Activated CD8-positive, alpha-beta memory T cell treated with anti-CD3 and anti-CD28 coated beads, Interleukin-2, amount 10 ng/mL, durations not matched to agents 7 days and 5 days (primary cell): ENCODE results near the gene SLC12A3. TPM values are rescaled to one million over a fixed set of nuclear protein-coding genes. Genes with fewer than 3 reads are reported as not detected.

ENCODE experiments used
- ATAC-seq: fragments of 150-1000 bp; cut with Tn5 transposase; one replicate; pipeline ENCODE4 v1.10.0; 2021; ENCODE audit warnings: moderate library complexity
- CTCF ChIA-PET: fragments of 350-600 bp; sonication (Branson Sonifier 250); formaldehyde crosslinking; loops from one replicate; lab custom pipeline; 2021; ENCODE audit warnings: antibody characterized with exemption; lab: Charles Lee
- DNase-seq: peaks from one replicate; pipeline ENCODE4 v3.0.0-alpha.2; 2020
- H3K27ac Mint-ChIP-seq: one replicate; pipeline ENCODE4 v1.8.0; 2021; ENCODE audit warnings: mild to moderate bottlenecking, mixed read lengths
- H3K27me3 Mint-ChIP-seq: one replicate; pipeline ENCODE4 v1.8.0; 2021; ENCODE audit warnings: mixed read lengths
- H3K36me3 Mint-ChIP-seq: one replicate; pipeline ENCODE4 v1.8.0; 2021; ENCODE audit warnings: mild to moderate bottlenecking, mixed read lengths
- H3K4me1 Mint-ChIP-seq: one replicate; pipeline ENCODE4 v1.8.0; 2021; ENCODE audit warnings: mixed read lengths
- H3K4me3 Mint-ChIP-seq: one replicate; pipeline ENCODE4 v1.8.0; 2021; ENCODE audit warnings: mild to moderate bottlenecking, moderate library complexity, mixed read lengths
- H3K9me3 Mint-ChIP-seq: one replicate; pipeline ENCODE4 v1.8.0; 2022; ENCODE audit warnings: low read depth, mixed read lengths
- total RNA-seq, 2 experiments: library from RNA; stranded (reverse); gene quantifications; one replicate each; pipeline ENCODE4 v1.2.3, GENCODE V29; 2021

The SLC12A3 gene
- total RNA-seq, 2 experiments from 2014 or later, result not detected

- H3K4me1 Mint-ChIP-seq, result peaks cover 27% of the 10 kb centered on the region
- no peaks in the 10 kb centered on the region for H3K36me3 Mint-ChIP-seq
- DNase-seq, result no peak
- ATAC-seq, result no peak
- CTCF ChIA-PET, result interaction anchor here (1.0 kb wide), 1 partner anchor 15 kb away, joined by 3 read pairs; no protein-coding TSS in a partner anchor
- H3K27me3 Mint-ChIP-seq, result peaks cover 24% of the 10 kb centered on the region
- H3K4me3 Mint-ChIP-seq, result no peak overlapping the region
- H3K27ac Mint-ChIP-seq, result no peak overlapping the region
- H3K9me3 Mint-ChIP-seq, result no peaks in the 10 kb centered on the region
Observed at GRCh38 chr16:56911771-56912571, 47.0 kb downstream of the SLC12A3 start.

GRCh38 chr16:56912746-56913708 is 48.0 kb downstream of the SLC12A3 start:
- no peak overlapping the region for H3K27ac Mint-ChIP-seq
- no peaks in the 10 kb centered on the region for H3K9me3 Mint-ChIP-seq
- CTCF ChIA-PET, result interaction anchor here (1.0 kb wide), 1 partner anchor 14 kb away, joined by 3 read pairs; no protein-coding TSS in a partner anchor
- H3K36me3 Mint-ChIP-seq, result peaks cover 3% of the 10 kb centered on the region
- peaks cover 36% of the 10 kb centered on the region for H3K4me1 Mint-ChIP-seq
- no peak for DNase-seq
- H3K27me3 Mint-ChIP-seq, result peaks cover 17% of the 10 kb centered on the region
- no peak overlapping the region for H3K4me3 Mint-ChIP-seq
- ATAC-seq, result no peak

DNA sequence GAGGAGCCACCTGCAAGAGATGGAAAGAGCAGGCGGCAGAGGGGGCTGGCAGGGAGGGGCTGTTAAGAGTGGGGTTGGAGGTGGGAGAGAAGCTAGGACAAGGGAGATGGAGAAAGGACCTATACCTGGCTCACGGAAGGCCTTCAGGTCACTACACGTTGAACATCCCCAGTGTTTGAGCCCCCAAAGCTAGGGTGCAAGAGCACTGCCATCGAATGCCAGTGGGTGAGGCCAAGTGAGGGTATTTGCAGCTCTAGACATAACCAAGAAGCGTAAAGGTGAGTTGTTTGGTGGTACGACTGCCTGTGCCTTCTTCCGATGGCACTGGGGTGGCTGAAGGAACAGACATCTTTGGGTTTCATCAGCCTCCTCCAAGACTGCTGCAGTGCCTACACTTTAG is 49.9 kb downstream of the SLC12A3 start:
- no peaks in the 10 kb centered on the region for H3K9me3 Mint-ChIP-seq
- CTCF ChIA-PET, result interaction anchor here (0.9 kb wide), 1 partner anchor 401 kb away, joined by 3 read pairs; no protein-coding TSS in a partner anchor
- peaks cover 3% of the 10 kb centered on the region for H3K36me3 Mint-ChIP-seq
- ATAC-seq, result no peak
- H3K4me3 Mint-ChIP-seq, result no peak overlapping the region
- H3K27ac Mint-ChIP-seq, result no peak overlapping the region
- H3K27me3 Mint-ChIP-seq, result peaks cover 19% of the 10 kb centered on the region
- DNase-seq, result no peak
- H3K4me1 Mint-ChIP-seq, result peaks cover 41% of the 10 kb centered on the region

DNA sequence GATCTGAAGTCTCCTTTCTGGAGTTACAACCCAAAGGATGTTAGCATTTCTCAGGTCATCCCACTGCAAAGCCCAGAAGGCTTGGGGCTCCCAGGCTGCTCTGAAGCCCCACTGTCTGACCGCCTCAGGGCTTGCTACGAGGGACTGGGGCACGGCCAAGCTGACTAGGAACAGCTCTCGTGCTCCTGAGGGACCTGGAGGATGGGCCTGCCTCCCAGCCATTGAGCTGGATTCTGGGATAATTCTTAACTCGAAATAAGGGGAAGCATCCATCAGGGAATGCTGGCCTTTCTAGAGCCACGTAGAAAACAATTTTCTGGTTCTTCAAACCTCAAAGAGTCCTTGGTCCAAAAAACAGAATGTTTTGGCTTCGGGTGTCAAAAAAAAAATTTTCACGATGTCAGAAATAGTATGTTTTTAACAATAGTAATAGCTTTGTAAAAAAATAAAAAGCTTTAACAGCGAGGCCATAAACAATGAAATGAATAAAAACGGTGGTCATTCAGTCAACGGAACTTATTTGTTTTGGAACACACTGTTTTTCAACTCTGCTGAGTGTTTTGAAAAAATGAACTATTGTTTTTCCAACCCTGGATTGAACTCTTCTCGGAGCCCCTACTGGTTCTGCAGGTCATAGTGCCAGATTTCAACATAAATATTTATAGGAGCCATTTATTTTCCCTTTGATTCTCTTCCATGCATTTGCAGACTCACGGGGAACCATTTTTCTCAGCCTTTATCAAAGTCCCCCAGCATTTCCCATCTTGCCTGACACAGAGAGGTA is 50.5 kb downstream of the SLC12A3 start:
- Mint-ChIP-seq H3K27ac (no peak overlapping the region), H3K27me3 (peaks cover 19% of the 10 kb centered on the region), H3K9me3 (no peaks in the 10 kb centered on the region), H3K36me3 (peaks cover 3% of the 10 kb centered on the region), H3K4me3 (no peak overlapping the region), H3K4me1 (peaks cover 40% of the 10 kb centered on the region)
- CTCF ChIA-PET, result no interaction called here
- ATAC-seq (no peak), DNase-seq (no peak)

DNA sequence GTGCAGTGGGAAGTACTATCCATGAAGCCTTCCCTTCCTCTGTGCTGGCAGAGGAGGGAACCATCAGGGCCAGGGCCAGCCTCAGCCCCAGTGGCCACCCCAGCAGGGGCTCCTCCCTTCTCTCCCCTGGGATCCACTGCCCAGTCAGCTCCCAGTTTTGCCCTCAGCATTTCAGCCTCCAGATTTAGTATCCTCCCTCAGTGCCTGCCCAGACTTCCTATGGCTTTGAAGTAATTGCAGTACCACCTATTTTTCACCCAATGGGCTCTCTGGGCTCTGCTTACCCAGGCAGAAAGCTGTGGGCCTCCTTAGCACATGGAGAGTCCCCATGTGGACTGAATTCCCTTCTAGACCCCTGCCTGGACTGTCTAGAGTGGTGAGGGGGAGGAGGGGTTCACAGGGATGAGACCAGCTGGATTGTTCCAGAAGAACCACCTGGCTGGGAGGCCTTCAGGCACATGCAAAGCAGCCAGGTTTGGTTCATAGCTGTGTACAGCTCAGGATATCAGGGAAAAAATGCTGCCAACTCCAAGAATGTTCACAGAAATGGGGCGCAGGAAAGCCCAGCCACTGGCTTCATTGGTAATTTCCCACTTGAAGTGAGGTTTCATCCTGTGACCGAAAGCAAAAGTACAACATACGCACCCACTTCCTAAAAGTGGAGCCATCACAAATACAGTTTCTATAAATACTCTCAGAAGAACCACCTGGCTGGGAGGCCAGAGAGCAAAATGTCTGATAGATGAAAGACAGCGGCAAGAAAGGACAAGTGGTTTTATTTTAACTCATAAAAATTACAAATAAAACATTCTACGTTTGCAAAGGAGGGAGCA is 51.8 kb downstream of the SLC12A3 start:
- CTCF ChIA-PET, result interaction anchor here (0.9 to 1.3 kb wide), 3 partner anchors 13 to 124 kb away, joined by 3 to 5 read pairs (median 3); no protein-coding TSS in a partner anchor
- Mint-ChIP-seq H3K27me3 (peaks cover 19% of the 10 kb centered on the region), H3K9me3 (no peaks in the 10 kb centered on the region), H3K36me3 (peaks cover 3% of the 10 kb centered on the region), H3K27ac (peak overlapping the region; percentile 87), H3K4me1 (peaks cover 27% of the 10 kb centered on the region), H3K4me3 (peak overlapping the region; percentile 19)
- DNase-seq (peak; percentile 59), ATAC-seq (peak; percentile 90)

DNA sequence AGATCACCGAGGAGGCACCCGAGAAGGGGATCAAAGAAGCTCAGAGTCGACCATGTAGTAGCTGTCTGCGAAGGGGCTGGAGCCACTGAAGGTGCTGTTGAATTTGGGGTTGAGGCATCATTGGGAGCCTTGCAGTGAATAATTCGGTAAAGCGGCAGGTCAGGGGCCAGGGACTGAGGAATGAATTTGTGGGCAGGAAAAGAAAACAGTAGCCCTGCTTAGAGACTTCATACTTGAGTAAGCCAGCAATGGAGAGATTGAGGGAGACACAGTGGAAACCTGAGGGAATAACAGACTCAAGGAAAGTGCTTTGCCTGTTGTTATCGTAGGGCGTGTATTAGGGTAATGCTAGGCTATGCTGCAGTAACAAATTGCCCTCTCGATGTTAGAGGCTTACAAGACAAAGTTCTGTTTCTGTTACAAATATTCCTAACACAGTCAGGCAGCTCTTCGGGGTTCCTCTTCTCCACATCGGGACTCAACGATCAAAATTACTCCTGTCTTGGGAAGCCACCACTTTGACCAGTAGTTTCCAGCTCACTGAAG is 53.5 kb downstream of the SLC12A3 start:
- peaks cover 3% of the 10 kb centered on the region for H3K36me3 Mint-ChIP-seq
- H3K27ac Mint-ChIP-seq, result no peak overlapping the region
- H3K4me1 Mint-ChIP-seq, result peaks cover 25% of the 10 kb centered on the region
- H3K4me3 Mint-ChIP-seq, result no peak overlapping the region
- CTCF ChIA-PET, result interaction anchor here (0.5 to 2.2 kb wide), 5 partner anchors 13 to 671 kb away, joined by 3 to 5 read pairs (median 3); no protein-coding TSS in a partner anchor
- H3K27me3 Mint-ChIP-seq, result peaks cover 14% of the 10 kb centered on the region
- H3K9me3 Mint-ChIP-seq, result no peaks in the 10 kb centered on the region
- no peak for DNase-seq
- ATAC-seq, result no peak

GRCh38 chr16:56919099-56919800 is 54.2 kb downstream of the SLC12A3 start:
- Mint-ChIP-seq H3K4me3 (no peak overlapping the region), H3K27ac (no peak overlapping the region), H3K27me3 (peaks cover 10% of the 10 kb centered on the region), H3K36me3 (peaks cover 3% of the 10 kb centered on the region), H3K4me1 (peaks cover 25% of the 10 kb centered on the region), H3K9me3 (no peaks in the 10 kb centered on the region)
- DNase-seq, result no peak
- no peak for ATAC-seq
- CTCF ChIA-PET, result interaction anchor here (0.5 to 2.2 kb wide), 2 partner anchors 12 to 670 kb away, joined by 3 to 5 read pairs; no protein-coding TSS in a partner anchor

- ATAC-seq, result no peak
- H3K36me3 Mint-ChIP-seq, result peaks cover 3% of the 10 kb centered on the region
- DNase-seq, result no peak
- H3K4me3 Mint-ChIP-seq, result no peak overlapping the region
- H3K27me3 Mint-ChIP-seq, result peaks cover 6% of the 10 kb centered on the region
- no peaks in the 10 kb centered on the region for H3K9me3 Mint-ChIP-seq
- H3K27ac Mint-ChIP-seq, result no peak overlapping the region
- peaks cover 19% of the 10 kb centered on the region for H3K4me1 Mint-ChIP-seq
- CTCF ChIA-PET, result no interaction called here
Observed at GRCh38 chr16:56921571-56921970, 56.6 kb downstream of the SLC12A3 start.

DNA sequence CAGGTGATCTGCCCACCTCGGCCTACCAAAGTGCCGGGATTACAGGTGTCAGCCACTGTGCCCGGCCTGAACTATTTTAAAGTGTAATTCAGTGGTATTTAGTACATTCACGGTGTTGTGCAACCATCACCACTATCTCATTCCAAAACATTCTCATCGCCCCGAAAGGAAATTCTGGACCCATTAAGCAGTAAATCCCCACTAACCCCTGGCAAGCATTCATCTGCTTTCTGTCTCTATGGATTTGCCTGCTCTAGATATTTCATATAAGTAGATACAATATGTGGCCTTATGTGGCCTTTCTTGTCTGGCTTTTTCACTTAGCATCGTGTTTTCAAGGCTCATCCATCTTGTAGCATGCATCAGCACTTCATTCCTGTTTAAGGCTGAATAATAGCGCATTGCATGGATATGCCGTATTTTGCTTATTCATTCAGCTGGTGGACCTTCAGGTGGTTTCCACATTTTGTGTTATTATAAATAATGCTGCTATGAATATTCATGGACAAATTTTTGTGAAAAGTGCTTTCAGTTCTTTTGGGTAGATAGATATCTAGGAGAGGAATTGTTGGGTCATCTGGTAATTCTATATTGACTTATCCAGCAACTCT is 58.6 kb downstream of the SLC12A3 start:
- Mint-ChIP-seq H3K4me1 (peaks cover 2% of the 10 kb centered on the region), H3K9me3 (no peaks in the 10 kb centered on the region), H3K36me3 (no peaks in the 10 kb centered on the region), H3K27me3 (peaks cover 6% of the 10 kb centered on the region), H3K4me3 (no peak overlapping the region), H3K27ac (no peak overlapping the region)
- CTCF ChIA-PET, result interaction anchor here (0.7 kb wide), 1 partner anchor 1204 kb away, joined by 3 read pairs; no protein-coding TSS in a partner anchor
- DNase-seq (no peak), ATAC-seq (no peak)

DNA sequence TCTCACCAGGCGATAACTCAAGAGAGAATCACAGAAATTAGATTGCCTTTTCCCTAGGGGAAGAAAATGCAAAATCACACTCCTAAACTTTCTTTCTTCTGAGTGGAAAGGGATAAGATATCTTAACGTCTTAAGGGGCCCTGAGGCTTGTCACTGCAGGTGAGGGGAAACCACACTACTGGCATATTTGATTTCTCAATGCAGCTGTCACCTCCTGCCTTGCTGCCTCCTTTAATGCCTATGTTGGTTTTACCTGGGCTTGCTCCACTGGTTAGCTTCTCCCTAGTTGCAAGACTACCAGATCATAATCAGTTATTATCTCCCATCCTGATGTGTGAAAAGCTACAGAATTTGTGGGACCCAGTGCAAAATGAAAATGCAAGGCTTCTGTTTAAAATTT is 62.5 kb downstream of the SLC12A3 start:
- CTCF ChIA-PET, result interaction anchor here (0.9 to 1.3 kb wide), 4 partner anchors 15 to 61 kb away, joined by 3 to 5 read pairs (median 4); no protein-coding TSS in a partner anchor
- H3K9me3 Mint-ChIP-seq, result no peaks in the 10 kb centered on the region
- peaks cover 12% of the 10 kb centered on the region for H3K4me1 Mint-ChIP-seq
- H3K36me3 Mint-ChIP-seq, result peaks cover 1% of the 10 kb centered on the region
- no peak overlapping the region for H3K27ac Mint-ChIP-seq
- DNase-seq (no peak), ATAC-seq (no peak)
- no peak overlapping the region for H3K4me3 Mint-ChIP-seq
- no peaks in the 10 kb centered on the region for H3K27me3 Mint-ChIP-seq

DNA sequence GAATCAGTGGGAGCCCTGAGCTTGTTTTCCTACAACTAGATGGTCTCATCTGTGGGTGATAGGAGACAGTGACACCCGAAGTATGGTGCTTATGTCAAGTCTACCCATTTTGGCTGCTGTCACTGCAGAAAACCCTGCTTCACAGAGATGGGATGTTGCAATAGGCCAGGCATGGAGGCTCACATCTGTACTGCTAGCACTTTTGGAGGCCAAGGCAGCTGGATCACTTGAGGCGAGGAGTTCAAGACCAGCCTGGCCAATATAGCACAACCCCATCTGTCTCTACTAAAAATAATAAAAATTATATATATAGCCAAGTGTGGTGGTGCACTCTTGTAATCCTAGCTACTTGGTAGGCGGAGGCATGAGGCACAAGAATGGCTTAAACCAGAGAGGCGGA is 64.6 kb downstream of the SLC12A3 start:
- H3K4me1 Mint-ChIP-seq, result peaks cover 19% of the 10 kb centered on the region
- no peaks in the 10 kb centered on the region for H3K9me3 Mint-ChIP-seq
- H3K4me3 Mint-ChIP-seq, result no peak overlapping the region
- H3K27me3 Mint-ChIP-seq, result no peaks in the 10 kb centered on the region
- no peak overlapping the region for H3K27ac Mint-ChIP-seq
- peaks cover 20% of the 10 kb centered on the region for H3K36me3 Mint-ChIP-seq
- CTCF ChIA-PET, result interaction anchor here (0.9 kb wide), 1 partner anchor 35 kb away, joined by 3 read pairs; no protein-coding TSS in a partner anchor
- DNase-seq (no peak), ATAC-seq (no peak)
